HEK293 (cell line): ENCODE measurements around the gene NMNAT2.
"Not testable (repeated sequence)": the region's sequence is repeated elsewhere in the genome, so short reads cannot be mapped to it uniquely, and the experiment has no call there.

Experiments used
- CTCF ChIA-PET: fragments of 350-600 bp; formaldehyde crosslinking; extraction: SDS; loops from one replicate; lab custom pipeline; 2021; ENCODE audit warnings: antibody characterized with exemption; lab: Yijun Ruan, JAX
- POLR2A ChIA-PET: fragments of 300-600 bp; formaldehyde crosslinking; extraction: SDS; loops from one replicate; lab custom pipeline; 2020; ENCODE audit warnings: antibody characterized with exemption, inconsistent platforms; lab: Yijun Ruan, JAX
- H3K27ac ChIP-seq: fragments of 200-500 bp; sonication (Bioruptor generic); 2 replicates; pipeline ENCODE4 v1.5.1; 2014; ENCODE audit warnings: low read depth, low read length, control low read depth, inconsistent platforms; ENCODE audit errors: extremely low read depth
- H3K36me3 ChIP-seq, 2 experiments: fragments of 200-500 bp in 1 of 2; sonication (Bioruptor generic) in 1 of 2; 1 replicate in 1 of 2; 2 replicates in 1 of 2; pipeline ENCODE4 v1.5.1; 2014 to 2017; ENCODE audit warnings: inconsistent platforms in 2 of 2, low read length in 2 of 2; ENCODE audit not compliant: control insufficient read depth in 2 of 2, insufficient read depth in 1 of 2
- H3K4me1 ChIP-seq: fragments of 200-500 bp; sonication (Bioruptor generic); 2 replicates; pipeline ENCODE4 v1.5.1; 2014; ENCODE audit warnings: mild to moderate bottlenecking, low read length, inconsistent platforms; ENCODE audit not compliant: control insufficient read depth, insufficient read depth
- H3K4me3 ChIP-seq: 2 replicates; pipeline ENCODE4 v1.5.1; 2011; ENCODE audit warnings: low read depth, mild to moderate bottlenecking, control low read depth, low read length, moderate library complexity
- H3K9me3 ChIP-seq: fragments of 200-500 bp; sonication (Bioruptor generic); 2 replicates; pipeline ENCODE4 v1.5.1; 2014; ENCODE audit warnings: low read depth, low read length, inconsistent platforms; ENCODE audit not compliant: control insufficient read depth, insufficient read depth
- KLF1 ChIP-seq: fragments of 450-650 bp; formaldehyde crosslinking; IDR thresholded peaks from 2 replicates; pipeline ENCODE4 v1.5.1; 2016; ENCODE audit warnings: missing biosample characterization, missing genetic modification characterization
- KLF7 ChIP-seq: fragments of 450-650 bp; formaldehyde crosslinking; IDR thresholded peaks from 2 replicates; pipeline ENCODE4 v1.5.1; 2016; ENCODE audit warnings: missing biosample characterization, missing genetic modification characterization, borderline replicate concordance
- OVOL3 ChIP-seq: fragments of 450-650 bp; formaldehyde crosslinking; IDR thresholded peaks from 2 replicates; pipeline ENCODE4 v1.5.1; 2016; ENCODE audit warnings: missing biosample characterization, missing genetic modification characterization
- ZBTB20 ChIP-seq: fragments of 450-650 bp; formaldehyde crosslinking; IDR thresholded peaks from 2 replicates; pipeline ENCODE4 v1.5.1; 2016; ENCODE audit warnings: missing biosample characterization, missing genetic modification characterization
- ZNF274 ChIP-seq, 2 experiments: fragments of 200-500 bp in 1 of 2; fragments of 450-650 bp in 1 of 2; sonication (Bioruptor generic) in 1 of 2; formaldehyde crosslinking in 1 of 2; IDR thresholded peaks; 2 replicates each; pipeline versions ENCODE4 v1.5.1 to v1.6.1; 2014 to 2016; ENCODE audit warnings: borderline replicate concordance in 1 of 2, inconsistent platforms in 1 of 2, low read length in 1 of 2, missing biosample characterization in 1 of 2, missing genetic modification characterization in 1 of 2
- ZNF335 ChIP-seq: fragments of 450-650 bp; formaldehyde crosslinking; conservative IDR thresholded peaks from 2 replicates; pipeline ENCODE4 v1.5.1; 2016; ENCODE audit warnings: missing biosample characterization, missing genetic modification characterization
- ZNF37A ChIP-seq: fragments of 450-650 bp; IDR thresholded peaks from 2 replicates; pipeline ENCODE4 v1.5.1; 2018; ENCODE audit warnings: missing biosample characterization, missing genetic modification characterization
- ZNF391 ChIP-seq: fragments of 450-650 bp; formaldehyde crosslinking; IDR thresholded peaks from 2 replicates; pipeline ENCODE4 v1.5.1; 2016; ENCODE audit warnings: low read depth, missing biosample characterization, missing genetic modification characterization, borderline replicate concordance
- ZNF76 ChIP-seq: fragments of 450-650 bp; formaldehyde crosslinking; IDR thresholded peaks from 2 replicates; pipeline ENCODE4; 2016; ENCODE audit warnings: low read depth, missing biosample characterization, missing genetic modification characterization, borderline replicate concordance
- ZNF837 ChIP-seq: fragments of 450-650 bp; formaldehyde crosslinking; IDR thresholded peaks from 2 replicates; pipeline ENCODE4 v1.5.1; 2016; ENCODE audit warnings: missing biosample characterization, missing genetic modification characterization
- TF ChIP-seq, protein P1 (sequence below): fragments of 450-650 bp; formaldehyde crosslinking; IDR thresholded peaks from 2 replicates; pipeline ENCODE4 v1.5.1; 2016; ENCODE audit warnings: missing biosample characterization, missing genetic modification characterization
- TF ChIP-seq, protein P2 (sequence below): fragments of 450-650 bp; formaldehyde crosslinking; IDR thresholded peaks from 2 replicates; pipeline ENCODE4; 2016; ENCODE audit warnings: missing biosample characterization, missing genetic modification characterization

NMNAT2 gene

GRCh38 chr1:183243161-183244050 lies 174.8 kb downstream of the NMNAT2 start:
- H3K36me3 ChIP-seq = no peaks in the 10 kb centered on the region
- TF ChIP-seq, protein P1, sequence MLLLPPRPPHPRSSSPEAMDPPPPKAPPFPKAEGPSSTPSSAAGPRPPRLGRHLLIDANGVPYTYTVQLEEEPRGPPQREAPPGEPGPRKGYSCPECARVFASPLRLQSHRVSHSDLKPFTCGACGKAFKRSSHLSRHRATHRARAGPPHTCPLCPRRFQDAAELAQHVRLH (tag by site-specific recombination) = no peak
- peak; percentile 44; the same call in 1 of the 2 replicates for TF ChIP-seq ZBTB20 (tag by site-specific recombination)
- ChIA-PET CTCF (interaction anchor here (0.7 to 10.3 kb wide), 4 partner anchors 9 to 412 kb away, joined by 3 to 135 read pairs (median 6); no protein-coding TSS in a partner anchor), POLR2A (no interaction called here)
- H3K9me3 ChIP-seq = no peaks in the 10 kb centered on the region
- H3K4me3 ChIP-seq = no peak overlapping the region
- no peak overlapping the region for H3K27ac ChIP-seq
- no peaks in the 10 kb centered on the region for H3K4me1 ChIP-seq

- Histone ChIP-seq H3K9me3 (no peaks in the 10 kb centered on the region), H3K36me3 (no peaks in the 10 kb centered on the region), H3K27ac (no peak overlapping the region), H3K4me3 (no peak overlapping the region), H3K4me1 (no peaks in the 10 kb centered on the region)
- TF ChIP-seq ZNF391 (tag by site-specific recombination) (no peak), ZNF274 (IDR thresholded peaks at IDR 0.05; ENCODE audit: low read length) (no peak), ZNF274 (tag by site-specific recombination; IDR thresholded peaks at IDR 0.05; ENCODE audit: borderline replicate concordance) (no peak), ZNF837 (tag by site-specific recombination) (no peak), ZNF37A (tag by site-specific recombination) (no peak), ZNF76 (no peak), KLF7 (no peak)
- TF ChIP-seq, protein P2, sequence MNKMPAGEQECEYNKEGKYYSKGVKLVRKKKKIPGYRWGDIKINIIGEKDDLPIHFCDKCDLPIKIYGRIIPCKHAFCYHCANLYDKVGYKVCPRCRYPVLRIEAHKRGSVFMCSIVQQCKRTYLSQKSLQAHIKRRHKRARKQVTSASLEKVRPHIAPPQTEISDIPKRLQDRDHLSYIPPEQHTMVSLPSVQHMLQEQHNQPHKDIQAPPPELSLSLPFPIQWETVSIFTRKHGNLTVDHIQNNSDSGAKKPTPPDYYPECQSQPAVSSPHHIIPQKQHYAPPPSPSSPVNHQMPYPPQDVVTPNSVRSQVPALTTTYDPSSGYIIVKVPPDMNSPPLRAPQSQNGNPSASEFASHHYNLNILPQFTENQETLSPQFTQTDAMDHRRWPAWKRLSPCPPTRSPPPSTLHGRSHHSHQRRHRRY (tag by site-specific recombination) = no peak
- CTCF ChIA-PET = interaction anchor here (0.6 to 10.3 kb wide), 4 partner anchors 18 to 429 kb away, joined by 3 to 135 read pairs (median 3); no protein-coding TSS in a partner anchor
- POLR2A ChIA-PET = no interaction called here
Observed at GRCh38 chr1:183242556-183242955, 175.6 kb downstream of the NMNAT2 start.

- Histone ChIP-seq H3K4me3 (no peak overlapping the region), H3K36me3 (no peaks in the 10 kb centered on the region), H3K9me3 (no peaks in the 10 kb centered on the region), H3K27ac (no peak overlapping the region), H3K4me1 (no peaks in the 10 kb centered on the region; the same call in 1 of the 2 replicates)
- TF ChIP-seq ZNF335 (tag by site-specific recombination) = no peak
- TF ChIP-seq OVOL3 (tag by site-specific recombination) = no peak
- CTCF ChIA-PET = interaction anchor here (10.3 kb wide), 1 partner anchor 17 kb away, joined by 135 read pairs; no protein-coding TSS in a partner anchor
- POLR2A ChIA-PET = no interaction called here
Observed at GRCh38 chr1:183241471-183241870, 176.7 kb downstream of the NMNAT2 start.

- H3K4me1 ChIP-seq, H3K4me3 ChIP-seq, H3K27ac ChIP-seq, H3K36me3 ChIP-seq, POLR2A ChIA-PET, H3K9me3 ChIP-seq: not testable (repeated sequence)
- CTCF ChIA-PET = interaction anchor here (1.9 to 10.3 kb wide), 2 partner anchors 17 to 278 kb away, joined by 8 to 135 read pairs; no protein-coding TSS in a partner anchor
- peak; percentile 68 for TF ChIP-seq KLF1
Observed at GRCh38 chr1:183240853-183241252, 177.3 kb downstream of the NMNAT2 start.
